Ascending aorta (tissue), 2 donors: ENCODE measurements around the gene GJA9. TPM values are rescaled to one million over a fixed set of nuclear protein-coding genes. Genes with fewer than 3 reads are reported as not detected.

Source experiments
- DNase-seq, 2 donors: peaks; one replicate each; pipeline ENCODE4 v3.0.0-alpha.2; 2019; ENCODE audit warnings: low spot score in 2 of 2
- H3K27ac ChIP-seq, 2 donors: fragments of 200-600 bp; sonication (generic); one replicate each; pipeline ENCODE4 v1.5.1; 2016 to 2017; ENCODE audit warnings: mild to moderate bottlenecking in 1 of 2
- H3K27me3 ChIP-seq: fragments of 200-600 bp; sonication (generic); one replicate; pipeline ENCODE4 v1.5.1; 2017
- H3K36me3 ChIP-seq, 2 donors: fragments of 200-600 bp; sonication (generic); one replicate each; pipeline ENCODE4 v1.5.1; 2016
- H3K4me1 ChIP-seq, 2 donors: fragments of 200-600 bp; sonication (generic); one replicate each; pipeline ENCODE4 v1.5.1; 2016 to 2017; ENCODE audit warnings: mild to moderate bottlenecking in 1 of 2
- H3K4me3 ChIP-seq, 2 donors: fragments of 200-600 bp; sonication (generic); one replicate each; pipeline ENCODE4 v1.5.1; 2016 to 2017; ENCODE audit warnings: mild to moderate bottlenecking in 1 of 2
- H3K9me3 ChIP-seq, 2 donors: fragments of 200-600 bp; sonication (generic); one replicate each; pipeline ENCODE4 v1.5.1; 2016
- intact Hi-C: fragments of 100-400 bp; cut with DNase I; formaldehyde crosslinking; loops from one replicate; pipeline ENCODE4 v1.15.1; 2023
- total RNA-seq: library from RNA; depleted of rRNA; stranded (reverse); fragments of >200 nt; gene quantifications from one replicate; pipeline ENCODE4 v1.1.0, GENCODE V29; 2016
- TF ChIP-seq, protein P1 (sequence below), 3 experiments: fragments of 200-600 bp in 2 of 3; fragments of 450-650 bp in 1 of 3; sonication (generic) in 2 of 3; IDR thresholded peaks; one replicate each; pipeline ENCODE4 v1.5.1; 2016 to 2019; ENCODE audit warnings: antibody characterized with exemption in 3 of 3, mild to moderate bottlenecking in 1 of 3, moderate library complexity in 1 of 3

Gene GJA9
- total RNA-seq, 1 donor from 2014 or later = not detected

DNA sequence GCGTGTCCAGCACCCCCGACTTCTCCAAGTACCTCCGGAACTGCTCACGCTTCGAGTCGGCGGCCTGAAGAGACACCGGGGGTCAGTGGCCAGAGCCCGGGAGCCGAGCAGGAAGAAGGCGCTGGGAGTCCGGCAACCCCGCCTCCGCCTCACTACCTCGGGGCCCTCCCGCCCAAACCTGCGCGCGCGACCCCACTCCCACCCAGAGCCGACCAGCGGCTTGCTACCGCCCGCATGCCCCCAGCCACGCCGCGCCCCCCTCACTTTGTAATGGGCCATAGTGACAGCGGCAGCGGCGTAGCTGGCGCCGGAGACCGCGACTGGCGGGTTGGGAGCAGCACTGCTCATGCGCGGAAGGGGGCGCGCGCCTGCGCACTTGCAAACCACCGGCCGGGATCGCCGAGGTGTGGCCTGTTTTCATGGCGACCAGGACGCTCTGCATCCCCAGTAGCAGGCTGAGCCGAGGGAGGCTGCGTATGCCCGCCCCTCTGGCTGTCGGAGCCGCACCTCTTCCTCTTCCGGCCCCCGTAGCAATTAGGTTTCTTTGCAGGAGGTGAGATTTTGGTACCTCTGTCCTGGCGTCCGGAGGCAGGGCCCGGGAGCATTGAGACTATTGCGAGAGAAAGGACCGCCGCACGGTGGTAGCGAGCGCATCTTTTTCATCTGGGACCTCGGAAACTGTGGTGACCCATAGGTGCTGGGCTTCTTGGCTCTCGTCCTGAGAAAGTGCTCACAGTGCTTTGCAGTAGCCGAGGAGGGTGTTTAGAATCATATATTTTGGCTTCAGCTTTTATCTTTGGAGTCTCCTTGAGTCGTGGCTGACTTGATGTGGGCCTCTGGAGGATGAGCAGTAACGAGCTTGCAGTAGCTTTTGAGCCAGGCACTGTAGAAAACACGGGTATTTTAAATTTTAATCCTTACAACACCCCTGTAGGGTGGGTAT lies 8.1 kb downstream of the GJA9 start, which contains the start of gene MYCBP:
MYCBP (minus strand) TSS at position 322 of the 943 bp plus-strand sequence; CDS start at position 279, 43 bp downstream.
- H3K27me3 ChIP-seq = no peaks in the 10 kb centered on the region
- H3K4me1 ChIP-seq = peaks cover 8 to 12% of the 10 kb centered on the region in 2 donors
- H3K36me3 ChIP-seq = no peaks in the 10 kb centered on the region
- DNase-seq = peak; percentile 81 to 97
- peak within 1 kb of the TSS; percentile 76 to 96 for H3K4me3 ChIP-seq
- TF ChIP-seq, protein P1, sequence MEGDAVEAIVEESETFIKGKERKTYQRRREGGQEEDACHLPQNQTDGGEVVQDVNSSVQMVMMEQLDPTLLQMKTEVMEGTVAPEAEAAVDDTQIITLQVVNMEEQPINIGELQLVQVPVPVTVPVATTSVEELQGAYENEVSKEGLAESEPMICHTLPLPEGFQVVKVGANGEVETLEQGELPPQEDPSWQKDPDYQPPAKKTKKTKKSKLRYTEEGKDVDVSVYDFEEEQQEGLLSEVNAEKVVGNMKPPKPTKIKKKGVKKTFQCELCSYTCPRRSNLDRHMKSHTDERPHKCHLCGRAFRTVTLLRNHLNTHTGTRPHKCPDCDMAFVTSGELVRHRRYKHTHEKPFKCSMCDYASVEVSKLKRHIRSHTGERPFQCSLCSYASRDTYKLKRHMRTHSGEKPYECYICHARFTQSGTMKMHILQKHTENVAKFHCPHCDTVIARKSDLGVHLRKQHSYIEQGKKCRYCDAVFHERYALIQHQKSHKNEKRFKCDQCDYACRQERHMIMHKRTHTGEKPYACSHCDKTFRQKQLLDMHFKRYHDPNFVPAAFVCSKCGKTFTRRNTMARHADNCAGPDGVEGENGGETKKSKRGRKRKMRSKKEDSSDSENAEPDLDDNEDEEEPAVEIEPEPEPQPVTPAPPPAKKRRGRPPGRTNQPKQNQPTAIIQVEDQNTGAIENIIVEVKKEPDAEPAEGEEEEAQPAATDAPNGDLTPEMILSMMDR (IDR thresholded peaks at IDR 0.05) = no peak
- peak within 1 kb of the TSS; percentile 45 to 74 for H3K27ac ChIP-seq
- intact Hi-C loops = loop anchor here (1.0 to 5.0 kb wide), 2 partner anchors 14 to 119 kb away; partner anchors contain the start of genes AKIRIN1 and RRAGC
- no peaks in the 10 kb centered on the region for H3K9me3 ChIP-seq

DNA sequence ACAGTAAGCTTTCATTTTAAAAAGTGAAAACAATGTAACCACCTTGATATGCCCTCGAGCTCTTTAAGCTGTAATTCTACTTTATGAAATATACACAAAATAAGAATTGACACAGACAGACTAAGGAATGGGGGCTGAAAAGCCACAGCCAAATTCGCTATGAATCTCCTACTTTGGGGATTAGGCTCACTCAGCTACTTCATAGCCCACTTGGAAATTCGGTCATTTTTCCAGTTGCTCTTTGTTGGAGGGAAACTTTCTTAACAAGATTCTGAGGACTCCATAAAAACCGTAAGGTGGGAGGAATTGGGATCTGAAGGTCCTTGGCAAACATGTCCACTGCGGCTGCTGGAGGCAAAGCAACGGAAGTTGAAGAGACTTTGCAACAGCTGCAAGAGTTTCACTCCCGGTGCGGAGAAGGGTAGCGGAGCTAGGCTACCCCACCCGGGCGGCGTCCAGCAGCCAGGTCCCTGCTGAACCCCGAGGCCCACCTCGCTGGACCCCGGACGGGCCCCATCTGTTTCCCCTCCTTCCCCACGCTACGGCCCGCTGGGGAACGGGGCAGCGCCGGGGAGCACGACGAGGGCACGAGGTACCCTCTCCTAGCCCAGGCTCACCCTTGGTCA lies 8.9 kb downstream of the GJA9 start:
- Histone ChIP-seq H3K27ac (peak overlapping the region; percentile 38 to 74), H3K9me3 (no peaks in the 10 kb centered on the region), H3K4me3 (peak overlapping the region; percentile 76 to 96), H3K36me3 (no peaks in the 10 kb centered on the region), H3K4me1 (peaks cover 8 to 12% of the 10 kb centered on the region in 2 donors), H3K27me3 (no peaks in the 10 kb centered on the region)
- intact Hi-C loops = loop anchor here (1.0 to 5.0 kb wide), 2 partner anchors 13 to 120 kb away; partner anchors contain the start of genes AKIRIN1 and RRAGC
- TF ChIP-seq, protein P1 (IDR thresholded peaks at IDR 0.05) = no peak
- no peak for DNase-seq

DNA sequence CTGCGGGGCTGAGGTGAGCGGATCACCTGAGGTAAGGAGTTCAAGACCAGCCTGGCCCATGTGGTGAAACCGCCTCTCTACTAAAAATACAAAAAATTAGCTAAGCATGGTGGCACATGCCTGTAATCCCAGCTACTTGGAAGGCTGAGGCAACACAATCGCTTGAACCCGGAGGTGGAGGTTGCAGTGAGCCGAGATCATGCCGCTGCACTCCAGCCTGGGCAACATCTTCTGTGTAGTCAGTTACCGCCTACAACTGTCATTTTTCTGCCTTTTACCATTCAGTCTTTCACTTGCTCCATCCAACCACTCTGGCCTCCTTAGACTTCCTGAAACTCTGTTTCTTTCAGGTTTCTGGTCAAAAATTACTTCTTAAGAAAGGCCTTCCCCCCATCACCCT lies 10.4 kb downstream of the GJA9 start:
- Histone ChIP-seq H3K27me3 (no peaks in the 10 kb centered on the region), H3K36me3 (no peaks in the 10 kb centered on the region), H3K27ac (no peak overlapping the region), H3K4me3 (no peak overlapping the region), H3K4me1 (peaks cover 8 to 12% of the 10 kb centered on the region in 2 donors), H3K9me3 (no peaks in the 10 kb centered on the region)
- no peak for DNase-seq
- TF ChIP-seq, protein P1 (IDR thresholded peaks at IDR 0.05) = no peak
- intact Hi-C loops = loop anchor here (5.0 kb wide), 1 partner anchor 121 kb away; the partner anchor contains the start of gene AKIRIN1

DNA sequence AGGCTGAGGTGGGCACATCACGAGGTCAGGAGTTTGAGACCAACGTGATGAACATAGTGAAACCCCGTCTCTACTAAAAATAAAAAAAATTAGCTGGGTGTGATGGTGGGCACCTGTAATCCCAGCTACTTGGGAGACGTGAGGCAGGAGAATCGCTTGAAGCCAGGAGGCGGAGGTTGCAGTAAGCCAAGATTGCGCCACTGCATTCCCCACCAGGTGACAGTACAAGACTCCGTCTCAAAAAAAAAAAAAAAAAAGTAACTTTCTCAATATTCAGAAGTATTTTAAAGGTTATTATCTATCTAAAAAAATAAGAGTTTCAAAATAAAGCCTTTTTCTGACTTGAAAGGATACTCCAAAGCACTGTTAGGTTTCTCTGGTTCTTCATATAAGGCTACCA lies 14.2 kb downstream of the GJA9 start:
- no peaks in the 10 kb centered on the region for H3K36me3 ChIP-seq
- no peak overlapping the region for H3K4me3 ChIP-seq
- H3K4me1 ChIP-seq = peaks cover 0 to 3% of the 10 kb centered on the region in 2 donors
- TF ChIP-seq, protein P1 (IDR thresholded peaks at IDR 0.05) = no peak
- no peak overlapping the region for H3K27ac ChIP-seq
- intact Hi-C loops = loop anchor here (10.0 kb wide), 1 partner anchor 1178 kb away; the partner anchor contains the start of gene CAP1
- H3K9me3 ChIP-seq = no peaks in the 10 kb centered on the region
- no peak for DNase-seq
- H3K27me3 ChIP-seq = no peaks in the 10 kb centered on the region

DNA sequence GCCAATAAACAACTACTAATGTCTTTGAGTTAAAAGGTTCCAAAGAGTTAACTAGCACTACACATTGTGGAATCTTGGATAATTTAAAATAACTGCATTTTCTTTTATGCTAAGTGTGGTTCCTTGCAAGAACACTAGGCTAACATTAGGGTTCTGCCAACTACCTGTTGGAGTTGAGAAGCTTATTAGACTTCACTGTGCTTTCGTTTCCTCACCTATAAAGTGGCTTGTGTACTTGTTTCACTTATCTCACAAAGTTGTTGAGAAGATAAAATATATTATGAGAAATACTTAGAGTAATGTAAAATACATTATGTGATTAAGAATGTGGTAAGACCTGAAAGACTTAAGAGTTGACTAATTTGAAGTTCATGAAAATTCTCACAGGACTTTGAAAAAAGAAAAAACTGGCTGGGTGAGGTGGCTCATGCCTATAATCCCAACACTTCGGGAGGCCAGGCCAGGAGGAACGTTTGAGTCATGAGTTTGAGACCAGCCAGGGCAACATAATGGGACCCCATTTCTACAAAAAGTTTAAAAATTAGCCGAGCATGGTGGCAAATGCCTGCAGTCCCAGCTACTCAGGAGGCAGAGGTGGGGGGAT lies 16.2 kb downstream of the GJA9 start:
- Histone ChIP-seq H3K4me1 (peaks cover 6 to 9% of the 10 kb centered on the region in 2 donors), H3K4me3 (no peak overlapping the region), H3K9me3 (no peaks in the 10 kb centered on the region), H3K27me3 (no peaks in the 10 kb centered on the region), H3K27ac (no peak overlapping the region), H3K36me3 (no peaks in the 10 kb centered on the region)
- intact Hi-C loops = loop anchor here (10.0 kb wide), 1 partner anchor 1180 kb away; the partner anchor contains the start of gene CAP1
- TF ChIP-seq, protein P1 (IDR thresholded peaks at IDR 0.05) = no peak
- DNase-seq = no peak
